Stimulated activated CD4-positive, alpha-beta T cell treated with anti-CD3 and anti-CD28 coated beads, Interleukin-15, amount 100 ng/mL, for 1 hour (primary cell): ENCODE results near the gene DGLUCY.
"Not testable (repeated sequence)": the region's sequence is repeated elsewhere in the genome, so short reads cannot be mapped to it uniquely, and the experiment has no call there.

ENCODE experiments used
- DNase-seq, 2 donors: peaks; one replicate each; pipeline ENCODE4 v3.0.0-alpha.2; 2020; ENCODE audit warnings: low read depth in 1 of 2, low spot score in 1 of 2

Gene DGLUCY

DNA sequence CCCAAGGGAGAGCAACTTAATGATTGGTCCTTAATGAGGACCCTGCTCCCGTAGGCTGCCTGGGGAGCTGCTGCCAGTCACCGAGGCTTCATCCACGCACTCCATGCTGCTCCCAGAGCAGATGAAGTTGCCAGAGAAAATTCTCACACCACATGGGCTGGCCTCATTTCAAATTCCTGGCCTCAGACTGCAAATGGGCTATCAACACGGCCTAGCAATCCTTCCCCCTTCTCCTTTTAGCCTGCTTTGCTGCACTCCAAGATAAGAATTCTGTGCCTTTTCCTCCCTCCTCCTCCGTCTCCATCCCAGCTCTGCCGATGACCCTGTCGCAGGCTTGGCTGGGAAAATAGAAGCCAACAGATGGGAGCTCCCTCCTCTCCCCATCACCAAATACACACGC, 10.8 kb upstream of the DGLUCY start:
- no peak for DNase-seq

- DNase-seq, result no peak
Measured at GRCh38 chr14:91108941-91109611, 4.8 kb upstream of the DGLUCY start.

DNA sequence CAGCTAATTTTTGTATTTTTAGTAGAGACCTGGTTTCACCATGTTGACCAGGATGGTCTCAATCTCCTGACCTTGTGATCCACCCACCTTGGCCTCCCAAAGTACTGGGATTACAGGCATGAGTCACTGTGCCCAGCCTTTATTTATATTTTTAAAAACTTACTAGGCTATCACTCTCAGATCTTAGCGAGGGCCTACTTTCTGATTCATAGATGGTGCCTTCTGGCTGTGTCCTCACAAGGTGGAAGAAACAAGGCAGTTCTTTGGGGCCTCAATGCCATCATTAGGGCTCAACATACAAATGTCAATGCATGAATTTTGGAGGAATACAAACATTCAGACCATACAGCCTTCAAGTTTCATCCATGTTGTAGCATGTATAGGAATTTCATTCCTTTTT, 2.4 kb upstream of the DGLUCY start:
- no peak for DNase-seq

DNA sequence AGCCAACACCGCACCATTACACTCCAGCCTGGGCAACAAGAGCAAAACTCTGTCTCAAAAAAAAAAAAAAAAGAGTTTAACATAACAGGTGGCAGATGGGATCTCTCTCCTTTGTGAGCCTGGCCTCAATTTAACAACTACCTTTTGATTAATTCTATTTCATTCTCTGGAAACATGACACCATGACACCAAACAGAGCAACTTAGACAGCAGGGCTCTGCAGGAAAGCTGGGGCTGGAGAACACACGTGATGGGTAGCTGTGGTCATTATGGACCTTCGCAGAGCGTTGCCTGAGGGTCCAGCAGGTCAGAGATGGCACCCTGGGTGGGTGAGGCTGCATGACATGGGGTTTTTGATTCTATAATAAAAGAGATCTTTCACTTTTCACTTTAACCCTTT, 1.7 kb upstream of the DGLUCY start:
- DNase-seq, result no peak

GRCh38 chr14:91114079-91115065, 499 bp downstream of the DGLUCY start:
- DNase-seq, result peak; percentile 20 to 47

DNA sequence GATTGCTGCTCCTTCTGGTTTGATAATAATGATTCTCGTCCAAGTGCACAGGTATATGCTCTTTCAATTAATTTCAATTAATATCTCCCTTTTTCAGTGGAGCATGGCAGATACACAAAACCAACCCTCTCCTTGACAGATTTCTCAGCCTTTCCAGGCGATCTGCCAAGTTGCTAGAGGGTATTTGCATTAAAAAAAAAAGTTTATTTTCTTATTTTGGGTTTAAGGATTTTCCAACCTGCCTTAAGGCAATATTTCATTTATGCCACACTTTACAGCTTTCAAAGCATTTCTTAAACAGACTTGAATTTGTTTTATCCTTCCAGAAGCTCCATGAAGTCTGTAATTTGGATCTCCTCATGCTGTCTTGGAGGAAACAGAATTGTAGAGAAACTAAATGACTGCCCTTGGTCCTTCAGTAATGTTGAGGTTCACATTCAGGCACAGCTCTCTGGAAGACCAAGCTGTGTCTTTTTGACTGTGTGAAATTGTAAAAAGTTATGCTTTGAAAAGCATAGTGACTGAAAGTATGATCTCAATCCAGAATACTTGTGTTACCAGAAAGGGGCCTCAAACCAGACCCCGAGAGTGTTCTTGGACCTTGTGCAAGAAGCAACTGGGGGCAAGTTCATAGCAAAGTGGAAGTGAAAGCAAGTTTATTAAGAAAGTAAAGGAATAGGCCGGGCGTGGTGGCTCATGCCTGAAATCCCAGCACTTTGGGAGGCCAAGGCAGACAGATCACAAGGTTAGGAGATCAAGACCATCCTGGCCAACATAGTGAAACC, 2.3 kb downstream of the DGLUCY start:
- DNase-seq, result no peak

DNA sequence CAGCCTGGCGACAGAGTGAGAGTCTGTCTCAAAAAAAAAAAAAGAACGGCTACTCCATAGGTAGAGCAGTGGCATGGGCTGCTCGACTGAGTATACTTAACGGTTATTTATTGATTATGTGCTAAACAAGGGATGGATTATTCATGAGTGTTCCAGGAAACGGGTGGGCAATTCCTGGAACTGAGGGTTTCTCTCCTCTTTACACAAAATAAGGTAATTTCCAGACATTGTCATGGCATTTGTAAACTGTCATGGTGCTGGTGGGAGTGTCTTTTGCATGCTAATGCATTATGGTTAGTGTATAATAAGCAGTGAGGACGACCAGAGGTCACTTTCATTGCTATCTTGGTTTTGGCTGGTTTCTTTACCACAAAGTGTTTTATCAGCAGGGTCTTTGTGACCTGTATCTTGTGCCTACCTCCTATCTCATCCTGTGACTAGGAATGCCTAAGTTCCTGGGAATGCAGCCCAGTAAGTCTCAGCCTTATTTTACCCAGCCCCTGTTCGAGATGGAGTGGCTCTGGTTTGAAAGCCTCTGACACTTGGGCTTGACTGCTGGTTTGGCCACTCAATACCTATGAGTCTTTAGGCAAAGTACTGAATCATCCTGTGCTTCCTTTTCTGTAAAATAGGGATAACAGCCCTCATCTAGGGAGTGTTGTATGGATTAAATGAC, 3.2 kb downstream of the DGLUCY start:
- DNase-seq, result peak in 1 of 2 donors; percentile 15

GRCh38 chr14:91117960-91118359, 4.1 kb downstream of the DGLUCY start:
- no peak for DNase-seq

- no peak for DNase-seq
Measured at GRCh38 chr14:91118511-91119068, 4.7 kb downstream of the DGLUCY start.

GRCh38 chr14:91119556-91120311, 5.9 kb downstream of the DGLUCY start:
- no peak for DNase-seq

DNA sequence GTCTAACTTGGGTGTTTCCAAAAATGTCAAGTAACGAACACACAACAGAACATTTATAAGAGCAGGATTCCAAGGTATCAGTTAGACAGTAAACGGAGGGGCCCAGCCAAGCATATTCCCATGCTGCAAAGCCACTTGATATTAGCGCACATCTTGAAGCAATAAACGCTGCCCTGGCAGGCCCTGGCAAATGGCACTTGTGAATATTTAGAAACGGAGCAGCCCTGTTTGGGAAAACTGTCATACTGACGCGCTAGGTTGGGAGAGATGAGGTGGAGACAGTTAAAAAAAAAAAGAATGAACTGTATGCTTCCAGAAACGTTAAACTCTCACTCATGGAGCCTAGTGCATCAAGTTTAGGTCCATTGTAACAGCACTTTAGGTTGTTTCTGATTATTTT, 9.3 kb downstream of the DGLUCY start:
- DNase-seq, result no peak

DNA sequence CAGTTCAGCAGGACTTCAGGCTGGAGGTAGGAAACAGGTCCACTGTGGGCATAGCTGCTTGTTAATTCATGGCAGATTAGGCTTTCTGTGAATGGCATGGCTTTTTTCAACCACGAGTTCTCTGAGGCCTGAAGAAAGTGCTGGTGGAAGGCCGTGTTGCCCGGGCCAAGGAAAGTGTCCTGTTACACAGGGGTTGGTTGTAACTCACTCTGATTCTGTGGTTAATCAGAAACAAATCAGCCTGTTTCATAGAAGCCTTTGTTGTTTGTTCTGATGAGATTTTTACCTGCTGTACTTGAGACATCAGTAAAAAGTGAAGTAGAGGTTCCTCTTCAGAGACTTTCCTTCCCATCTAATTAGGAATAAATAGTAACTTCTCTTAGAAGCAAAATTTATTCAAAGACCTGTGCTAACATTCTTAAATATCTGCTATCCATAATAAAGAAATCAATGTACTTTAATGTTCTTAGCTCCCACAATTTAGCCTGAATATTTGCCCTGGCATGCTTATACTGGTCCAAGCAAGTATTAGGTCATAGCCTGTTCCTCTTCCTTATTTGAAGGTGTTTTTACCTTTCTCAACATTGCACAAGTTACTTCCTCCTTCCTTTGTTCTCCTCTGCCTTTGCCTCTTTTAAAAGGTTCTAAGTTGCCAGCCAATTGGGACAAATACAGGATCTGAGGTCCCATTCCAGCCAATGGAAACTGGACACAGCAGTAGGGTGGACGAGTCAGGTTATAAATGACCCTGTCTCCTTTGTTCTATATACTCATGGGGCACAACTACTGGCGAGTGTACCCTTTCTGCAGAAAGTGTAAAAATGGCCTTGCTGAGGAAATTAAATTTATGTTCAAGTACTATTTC, 10.8 kb downstream of the DGLUCY start:
- DNase-seq, result not testable (repeated sequence)

DNA sequence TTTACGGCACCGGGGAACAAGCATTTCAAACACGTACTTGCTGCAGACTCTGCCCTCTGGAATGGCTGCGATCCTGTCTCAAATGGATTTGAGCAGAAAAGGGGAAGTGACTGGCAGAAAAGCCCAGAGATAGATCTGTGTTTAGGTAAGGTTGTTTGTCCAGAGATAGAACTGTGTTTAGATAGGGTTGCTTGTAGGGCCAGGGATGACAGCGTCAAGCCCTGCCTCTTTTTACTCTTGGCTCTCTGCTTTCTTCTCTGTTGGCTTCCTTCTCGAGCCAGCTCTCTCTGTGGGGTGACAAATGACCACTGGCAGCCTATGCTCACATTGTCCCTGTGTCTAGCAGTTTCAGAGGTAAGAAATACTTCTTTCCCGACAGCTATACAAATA, 11.4 kb downstream of the DGLUCY start:
- no peak for DNase-seq

DNA sequence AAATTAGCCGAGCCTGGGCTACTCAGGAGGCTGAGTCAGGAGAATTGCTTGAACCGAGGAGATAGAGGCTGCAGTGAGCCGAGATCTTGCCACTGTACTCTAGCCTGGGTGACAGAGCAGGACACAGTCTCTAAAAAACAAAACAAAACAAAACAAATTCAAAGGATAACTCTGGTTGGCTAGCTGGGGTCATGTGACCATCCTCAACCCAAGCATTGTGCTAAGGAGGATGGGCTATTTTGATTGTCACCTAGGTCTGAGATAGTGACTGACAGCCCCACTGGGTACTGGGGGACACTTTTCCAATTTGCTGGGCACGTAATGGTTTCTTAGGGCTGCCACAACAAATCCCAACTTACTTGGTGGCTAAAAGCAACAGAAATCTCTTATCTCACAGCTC, 11.9 kb downstream of the DGLUCY start:
- DNase-seq, result no peak

- DNase-seq, result no peak
Measured at GRCh38 chr14:91126761-91127160, 12.9 kb downstream of the DGLUCY start.

GRCh38 chr14:91127401-91127801, 13.5 kb downstream of the DGLUCY start:
- no peak for DNase-seq

DNA sequence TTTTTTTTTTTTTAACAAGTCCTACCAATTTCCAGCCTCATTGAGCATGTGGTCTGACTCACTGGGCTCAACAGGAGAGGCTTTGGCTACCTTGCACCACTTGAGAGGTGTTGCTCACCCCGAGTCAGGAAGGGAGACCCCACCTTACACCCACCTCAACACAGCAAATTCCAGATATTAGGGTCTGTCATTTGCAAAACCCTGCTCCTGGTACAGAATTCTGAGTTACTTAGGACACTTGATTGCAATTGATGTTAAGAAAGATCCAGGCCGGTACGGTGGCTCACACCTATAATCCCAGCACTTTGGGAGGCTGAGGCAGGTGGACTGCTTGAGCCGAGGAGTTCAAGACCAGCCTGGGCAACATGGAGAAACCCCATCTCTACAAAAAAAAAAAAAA, 14.1 kb downstream of the DGLUCY start:
- no peak for DNase-seq

DNA sequence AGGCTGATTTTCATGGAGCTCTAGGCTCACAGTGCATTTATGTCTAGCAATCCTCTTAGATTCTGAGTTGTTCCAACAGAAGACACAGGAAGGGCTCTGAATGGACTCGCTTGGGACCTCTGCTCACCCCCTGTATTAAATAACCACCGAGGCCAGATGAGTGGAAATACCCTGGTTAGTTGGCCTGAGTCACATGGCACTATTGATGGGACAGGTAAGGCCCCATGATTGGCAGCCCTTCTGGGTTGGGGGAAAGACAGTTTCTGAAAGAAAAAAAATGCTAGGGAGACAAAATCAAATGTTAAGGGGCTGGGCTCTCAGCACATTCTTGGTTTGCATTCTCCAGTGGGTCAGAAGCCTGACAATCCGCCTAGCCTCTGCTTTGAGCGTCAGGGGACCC, 14.8 kb downstream of the DGLUCY start:
- no peak for DNase-seq

GRCh38 chr14:91129261-91129660, 15.4 kb downstream of the DGLUCY start:
- no peak for DNase-seq
